Choroid plexus epithelial cell (primary cell): ENCODE data around the gene SLMAP.

Experiments
- DNase-seq: peaks from one replicate; pipeline ENCODE4 v3.0.0-alpha.2; 2010; ENCODE audit warnings: low read depth
- H3K4me3 ChIP-seq: 2 replicates; pipeline ENCODE4 v1.5.1; 2011; ENCODE audit warnings: low read depth, mild to moderate bottlenecking, control low read depth, low read length, moderate library complexity
- TF ChIP-seq, protein P1 (sequence below): conservative IDR thresholded peaks from 2 replicates; pipeline ENCODE4 v1.5.1; 2011; ENCODE audit warnings: low read depth, mild to moderate bottlenecking, control low read depth, inconsistent platforms, low read length, moderate library complexity

SLMAP gene

DNA sequence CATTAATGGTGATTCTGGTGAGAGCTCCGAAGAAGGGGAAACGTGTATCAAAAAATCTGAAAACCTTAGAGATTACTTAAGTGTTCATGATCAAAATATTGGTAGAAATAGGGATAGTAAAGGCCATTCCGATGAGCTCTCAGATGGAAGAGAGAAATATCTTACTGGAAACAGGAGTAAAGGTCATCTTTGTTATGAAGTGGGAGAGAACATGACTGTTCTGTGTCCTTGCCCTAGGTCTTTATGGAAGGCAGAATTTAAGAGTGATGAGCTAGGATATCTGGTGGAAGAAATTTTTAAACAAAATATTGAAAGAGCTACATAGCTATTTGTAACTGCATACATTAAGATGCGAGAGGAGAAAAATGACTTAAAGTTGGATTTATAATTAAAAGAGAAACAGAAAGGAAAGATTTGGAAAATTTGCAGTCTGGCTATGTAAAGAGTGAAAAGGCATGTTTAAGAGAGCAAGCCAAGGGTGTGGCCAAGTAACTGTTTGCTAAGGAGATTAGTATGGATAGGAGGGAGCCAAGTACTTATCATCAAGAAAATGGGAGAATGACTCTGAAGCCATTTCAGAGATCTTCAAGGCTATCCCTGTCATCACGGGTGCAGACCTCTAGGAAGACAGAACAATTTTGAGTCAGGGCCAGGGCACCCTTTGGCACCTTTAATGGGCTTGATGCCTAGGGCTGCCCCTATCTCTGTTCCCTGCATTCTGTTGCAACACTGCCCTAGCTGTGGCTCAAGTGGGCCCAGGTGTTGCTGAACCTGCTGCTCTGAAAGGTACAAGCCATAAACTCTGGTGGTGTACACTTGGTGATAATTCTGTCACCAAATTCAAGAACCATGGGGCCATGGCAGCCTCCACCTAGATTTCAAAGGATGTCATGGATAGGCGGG, 27.3 kb downstream of the SLMAP start:
- no peak for DNase-seq
- H3K4me3 ChIP-seq: no peak overlapping the region
- TF ChIP-seq, protein P1, sequence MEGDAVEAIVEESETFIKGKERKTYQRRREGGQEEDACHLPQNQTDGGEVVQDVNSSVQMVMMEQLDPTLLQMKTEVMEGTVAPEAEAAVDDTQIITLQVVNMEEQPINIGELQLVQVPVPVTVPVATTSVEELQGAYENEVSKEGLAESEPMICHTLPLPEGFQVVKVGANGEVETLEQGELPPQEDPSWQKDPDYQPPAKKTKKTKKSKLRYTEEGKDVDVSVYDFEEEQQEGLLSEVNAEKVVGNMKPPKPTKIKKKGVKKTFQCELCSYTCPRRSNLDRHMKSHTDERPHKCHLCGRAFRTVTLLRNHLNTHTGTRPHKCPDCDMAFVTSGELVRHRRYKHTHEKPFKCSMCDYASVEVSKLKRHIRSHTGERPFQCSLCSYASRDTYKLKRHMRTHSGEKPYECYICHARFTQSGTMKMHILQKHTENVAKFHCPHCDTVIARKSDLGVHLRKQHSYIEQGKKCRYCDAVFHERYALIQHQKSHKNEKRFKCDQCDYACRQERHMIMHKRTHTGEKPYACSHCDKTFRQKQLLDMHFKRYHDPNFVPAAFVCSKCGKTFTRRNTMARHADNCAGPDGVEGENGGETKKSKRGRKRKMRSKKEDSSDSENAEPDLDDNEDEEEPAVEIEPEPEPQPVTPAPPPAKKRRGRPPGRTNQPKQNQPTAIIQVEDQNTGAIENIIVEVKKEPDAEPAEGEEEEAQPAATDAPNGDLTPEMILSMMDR: no peak

DNA sequence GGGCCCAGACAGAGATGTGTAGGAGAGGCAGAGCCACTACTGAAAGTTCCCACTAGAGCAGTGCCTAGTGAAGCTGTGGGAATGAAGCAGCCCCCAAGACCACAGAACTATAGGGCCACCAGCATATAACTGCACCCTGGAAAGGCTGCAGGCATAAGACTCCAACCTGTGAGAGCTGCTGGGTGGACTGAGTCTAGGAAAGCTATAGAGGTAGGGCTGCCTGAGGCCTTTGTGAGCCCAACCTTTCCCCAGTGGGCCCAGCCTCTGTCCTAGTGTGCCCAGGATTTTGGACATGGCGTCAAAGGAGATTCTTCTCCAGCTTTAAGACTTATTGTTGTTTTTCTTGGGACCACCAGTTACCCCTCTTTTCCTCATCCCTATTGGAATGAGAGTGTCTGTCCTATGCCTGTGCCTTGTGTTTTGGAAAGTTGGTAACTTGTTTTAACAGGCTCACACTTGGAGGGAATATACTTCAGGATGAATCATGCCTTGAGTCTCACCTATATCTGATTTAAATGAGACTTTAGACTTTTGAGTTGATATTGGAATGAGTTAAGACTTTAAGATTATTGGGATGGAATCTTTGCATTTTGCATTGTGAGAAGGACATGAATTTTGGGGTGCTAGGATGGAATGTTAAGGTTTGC, 28.1 kb downstream of the SLMAP start:
- no peak for DNase-seq
- H3K4me3 ChIP-seq: no peak overlapping the region
- TF ChIP-seq, protein P1: no peak

DNA sequence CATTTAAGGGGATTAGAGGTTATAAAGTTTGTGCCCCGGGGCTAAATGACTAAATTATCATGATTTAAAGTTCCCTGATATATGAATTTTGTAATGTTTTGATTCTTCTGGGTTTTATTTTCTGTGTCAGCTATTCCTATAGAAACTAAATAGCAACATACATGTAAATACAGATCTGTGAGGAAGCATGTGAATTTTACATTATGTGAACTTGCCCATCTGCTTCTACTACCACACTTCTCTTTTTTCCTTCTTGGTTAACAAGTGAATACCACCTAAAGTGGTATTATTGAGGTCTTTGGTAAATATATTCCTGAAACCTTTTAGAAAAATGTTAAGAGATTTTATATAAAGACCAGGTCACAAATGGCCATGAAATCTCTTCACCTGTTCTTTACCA, 29.3 kb downstream of the SLMAP start:
- DNase-seq: no peak
- H3K4me3 ChIP-seq: no peak overlapping the region
- TF ChIP-seq, protein P1: no peak

DNA sequence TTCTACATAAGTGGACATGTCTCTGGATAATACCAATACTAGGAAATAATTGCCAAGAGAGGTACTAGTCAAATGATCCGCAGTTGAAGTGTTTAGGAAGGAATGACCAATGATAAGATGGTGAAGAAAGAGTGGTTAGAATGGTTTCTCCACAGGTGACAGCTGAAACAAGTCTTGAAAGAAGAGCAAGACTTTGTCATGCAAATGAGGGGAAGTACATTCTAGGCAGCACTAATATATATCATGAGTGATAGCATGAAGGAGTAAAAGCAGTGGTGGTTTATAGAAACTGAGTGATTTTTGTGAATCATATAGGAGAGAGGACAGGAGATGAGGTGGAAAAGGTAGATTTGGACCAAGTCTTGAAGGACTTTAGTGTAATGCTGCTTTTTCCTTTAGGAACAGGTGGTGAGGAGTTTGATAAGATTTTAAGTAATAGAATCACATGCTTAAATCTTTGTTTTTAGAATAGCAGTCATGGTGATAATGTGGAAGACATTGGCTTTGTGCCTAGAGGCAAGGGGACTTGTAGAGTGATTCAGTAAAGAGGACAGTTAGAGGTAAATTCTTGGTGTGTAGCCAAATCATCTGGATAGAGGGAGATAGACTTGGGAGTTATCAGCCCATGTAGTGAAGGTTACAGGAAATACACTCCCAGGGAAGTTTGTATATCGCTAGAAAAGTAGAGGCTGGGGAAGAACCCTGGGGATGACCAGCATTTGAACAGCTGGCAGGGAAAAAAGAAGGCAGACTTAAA, 31.9 kb downstream of the SLMAP start:
- DNase-seq: peak; percentile 43
- no peak overlapping the region for H3K4me3 ChIP-seq
- TF ChIP-seq, protein P1: no peak

DNA sequence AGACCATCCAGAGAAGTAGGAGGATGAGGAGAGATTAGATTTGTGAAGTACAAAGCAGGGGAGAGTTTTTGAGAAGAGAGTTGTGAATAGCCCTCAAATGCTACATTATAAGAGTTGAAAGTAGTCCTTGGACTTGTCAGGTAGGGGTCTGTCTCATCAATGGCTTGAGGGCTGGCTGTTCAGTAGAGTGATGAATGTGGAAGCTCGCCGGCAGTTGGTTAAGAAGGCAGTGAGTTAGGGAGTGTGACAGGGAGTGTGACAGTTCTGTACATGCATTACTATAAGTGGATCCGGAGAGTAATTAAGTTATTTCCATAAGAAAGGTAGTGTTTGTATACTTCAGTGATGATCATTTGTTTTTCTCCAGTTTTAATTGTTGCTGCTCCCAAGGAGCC, 32.5 kb downstream of the SLMAP start:
- TF ChIP-seq, protein P1: no peak
- H3K4me3 ChIP-seq: no peak overlapping the region
- no peak for DNase-seq

DNA sequence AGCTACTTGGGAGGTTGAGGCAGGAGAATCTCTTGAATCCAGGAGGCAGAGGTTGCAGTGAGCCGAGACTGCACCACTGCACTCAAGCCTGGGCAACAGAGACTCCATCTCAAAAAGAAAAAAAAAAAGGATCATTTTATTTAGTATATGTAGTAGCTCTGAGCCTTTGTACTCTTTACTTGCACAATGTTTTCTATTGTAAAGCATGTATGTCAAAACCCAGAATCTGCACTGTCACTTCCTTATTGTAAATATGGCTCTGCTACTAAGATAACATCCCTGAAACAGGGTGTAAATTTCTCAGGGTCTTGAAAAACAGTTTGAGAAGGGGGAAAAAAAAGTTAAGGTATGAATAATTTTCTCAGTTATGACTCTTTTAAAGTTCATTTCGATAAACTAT, 35.1 kb downstream of the SLMAP start:
- TF ChIP-seq, protein P1: no peak
- no peak overlapping the region for H3K4me3 ChIP-seq
- peak; percentile 14 for DNase-seq
